H1 (cell line): ENCODE data around the gene KCNAB2.

Source experiments
- EP300 ChIP-seq, 2 experiments: IDR thresholded peaks; 1 replicate in 1 of 2; 2 replicates in 1 of 2; pipeline ENCODE4 v1.6.1; 2011 to 2012; ENCODE audit warnings: low read depth in 2 of 2, low read length in 2 of 2, mild to moderate bottlenecking in 2 of 2, borderline replicate concordance in 1 of 2, inconsistent platforms in 1 of 2, moderate library complexity in 1 of 2
- MAFK ChIP-seq: IDR thresholded peaks from 2 replicates; pipeline ENCODE4 v1.6.1; 2012; ENCODE audit warnings: low read depth, mild to moderate bottlenecking, improper control_type of control experiment, low read length
- SP1 ChIP-seq: IDR thresholded peaks from 2 replicates; pipeline ENCODE4 v1.6.1; 2011; ENCODE audit warnings: low read depth, low read length
- TF ChIP-seq, protein P1 (sequence below), 3 experiments: IDR thresholded peaks; 1 replicate in 2 of 3; 2 replicates in 1 of 3; pipeline versions ENCODE4 v1.5.1 to v1.6.1; 2011; ENCODE audit warnings: low read length in 3 of 3, mild to moderate bottlenecking in 3 of 3, inconsistent platforms in 2 of 3, low read depth in 1 of 3, moderate library complexity in 1 of 3; ENCODE audit not compliant: insufficient read depth in 1 of 3; ENCODE audit errors: control extremely low read depth in 1 of 3

DNA sequence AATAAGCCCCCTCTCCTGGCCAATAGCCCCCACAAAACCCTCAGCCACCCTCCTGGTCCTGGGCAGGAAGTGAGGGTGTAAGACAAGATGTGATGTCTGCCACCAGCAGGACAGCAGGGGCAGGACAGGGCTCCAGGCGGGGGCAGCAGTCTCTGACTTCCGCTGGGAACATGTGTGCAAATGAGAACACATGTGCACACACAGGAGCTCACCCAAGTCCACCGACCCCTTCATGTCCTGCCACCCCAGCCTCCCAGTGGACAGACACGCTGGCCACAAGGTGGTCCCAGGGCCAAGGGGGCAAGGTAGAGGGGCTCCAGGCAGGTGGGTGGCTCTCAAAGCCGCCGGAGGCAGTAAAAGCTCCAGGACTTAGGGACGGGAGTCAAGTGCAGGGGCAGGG is 60.1 kb downstream of the KCNAB2 start:
- no peak for TF ChIP-seq EP300 (IDR thresholded peaks at IDR 0.05; ENCODE audit: borderline replicate concordance in 1 of 2, low read depth in 2 of 2, low read length in 2 of 2)
- no peak for TF ChIP-seq MAFK
- TF ChIP-seq, protein P1, sequence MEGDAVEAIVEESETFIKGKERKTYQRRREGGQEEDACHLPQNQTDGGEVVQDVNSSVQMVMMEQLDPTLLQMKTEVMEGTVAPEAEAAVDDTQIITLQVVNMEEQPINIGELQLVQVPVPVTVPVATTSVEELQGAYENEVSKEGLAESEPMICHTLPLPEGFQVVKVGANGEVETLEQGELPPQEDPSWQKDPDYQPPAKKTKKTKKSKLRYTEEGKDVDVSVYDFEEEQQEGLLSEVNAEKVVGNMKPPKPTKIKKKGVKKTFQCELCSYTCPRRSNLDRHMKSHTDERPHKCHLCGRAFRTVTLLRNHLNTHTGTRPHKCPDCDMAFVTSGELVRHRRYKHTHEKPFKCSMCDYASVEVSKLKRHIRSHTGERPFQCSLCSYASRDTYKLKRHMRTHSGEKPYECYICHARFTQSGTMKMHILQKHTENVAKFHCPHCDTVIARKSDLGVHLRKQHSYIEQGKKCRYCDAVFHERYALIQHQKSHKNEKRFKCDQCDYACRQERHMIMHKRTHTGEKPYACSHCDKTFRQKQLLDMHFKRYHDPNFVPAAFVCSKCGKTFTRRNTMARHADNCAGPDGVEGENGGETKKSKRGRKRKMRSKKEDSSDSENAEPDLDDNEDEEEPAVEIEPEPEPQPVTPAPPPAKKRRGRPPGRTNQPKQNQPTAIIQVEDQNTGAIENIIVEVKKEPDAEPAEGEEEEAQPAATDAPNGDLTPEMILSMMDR (IDR thresholded peaks at IDR 0.05; ENCODE audit: control extremely low read depth in 1 of 3, insufficient read depth in 1 of 3, low read depth in 1 of 3, low read length in 3 of 3), result peak in 1 of 3 experiments; percentile 21; a peak in 1 of 4 replicates
- no peak for TF ChIP-seq SP1
